HPDE6-E6E7 (cell line): ENCODE results near the gene SLMAP.
"Not testable (repeated sequence)": the region's sequence is repeated elsewhere in the genome, so short reads cannot be mapped to it uniquely, and the experiment has no call there.

Source experiments
- DNase-seq: peaks from one replicate; pipeline ENCODE4 v3.0.0; 2011; ENCODE audit warnings: missing footprints; ENCODE audit errors: extremely low spot score

Gene SLMAP

DNA sequence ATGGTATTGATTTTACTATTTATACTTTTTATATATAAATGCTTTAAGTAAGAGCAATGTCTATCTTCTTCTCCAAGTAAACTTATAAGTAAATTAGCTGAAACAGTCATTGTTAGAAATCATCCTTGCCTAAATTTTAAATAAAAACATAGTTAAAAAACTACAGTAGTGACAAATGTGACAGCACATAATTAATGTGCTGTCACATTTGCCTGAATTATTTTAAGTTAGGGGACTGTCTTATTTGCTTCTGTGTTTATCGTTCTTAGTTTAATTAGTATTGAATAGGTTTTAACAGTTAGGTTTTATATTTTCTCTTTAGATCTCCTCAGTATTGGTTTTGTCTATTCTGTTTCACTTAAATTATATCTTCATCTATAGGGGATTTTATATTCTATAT lies 36.1 kb downstream of the SLMAP start:
- DNase-seq: no peak

DNA sequence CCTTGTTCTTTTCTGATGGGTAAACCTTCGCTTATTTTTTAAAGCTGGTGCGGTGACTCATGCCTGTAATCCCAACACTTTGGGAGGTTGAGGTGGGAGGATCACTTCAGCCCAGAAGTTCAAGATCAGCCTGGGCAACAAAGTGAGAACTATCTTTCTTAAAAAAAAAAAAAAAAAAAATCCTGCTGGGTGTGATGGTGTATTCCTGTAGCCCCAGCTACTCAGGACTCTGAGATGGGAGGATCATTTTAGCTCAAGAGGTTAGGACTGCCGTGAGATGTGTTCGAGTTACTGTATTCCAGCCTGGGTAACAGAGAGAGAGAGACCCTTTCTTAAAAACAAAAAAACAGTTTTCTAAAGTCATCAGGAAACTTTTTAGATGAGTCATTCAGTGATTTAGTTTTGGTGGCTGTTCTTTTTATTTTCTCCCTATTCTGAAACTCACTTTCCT lies 37.7 kb downstream of the SLMAP start:
- no peak for DNase-seq

- DNase-seq: no peak
Observed at GRCh38 chr3:57794501-57794900, 38.4 kb downstream of the SLMAP start.

DNA sequence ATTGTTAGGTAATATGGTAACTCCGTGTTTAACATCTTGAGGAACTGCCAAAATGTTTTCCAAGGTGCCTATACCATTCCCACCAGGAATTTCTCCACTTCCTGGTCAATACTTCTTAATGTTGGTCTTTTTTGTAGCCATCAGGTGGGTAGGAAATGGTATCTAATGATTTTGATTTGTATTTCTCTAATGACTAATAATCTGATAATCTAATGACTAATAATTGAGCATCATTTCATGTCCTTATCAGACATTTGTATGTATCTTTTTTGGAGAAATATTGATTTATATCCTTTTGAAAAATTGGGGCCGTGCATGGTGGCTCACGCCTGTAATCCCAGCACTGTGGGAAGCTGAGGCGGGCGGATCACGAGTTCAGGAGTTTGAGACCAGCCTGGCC lies 38.8 kb downstream of the SLMAP start:
- no peak for DNase-seq

DNA sequence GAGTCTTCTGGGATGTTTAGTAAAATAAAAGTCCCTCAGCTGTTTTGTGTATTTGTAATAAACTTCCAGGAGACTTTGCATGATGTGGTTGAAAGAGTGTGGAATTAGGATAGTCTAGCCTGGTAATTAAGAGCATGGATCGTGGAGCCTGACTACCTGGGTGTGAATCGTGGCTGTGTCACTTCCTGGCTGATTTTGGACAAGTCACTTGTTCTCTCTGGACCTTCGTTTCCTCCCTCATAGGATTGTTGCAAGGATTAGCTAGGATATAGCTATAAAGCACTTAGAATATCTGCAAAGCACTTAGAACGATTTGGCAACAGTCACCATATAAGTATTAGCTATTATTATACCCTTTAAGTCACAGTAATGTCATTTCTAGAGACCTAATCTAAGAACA lies 40.2 kb downstream of the SLMAP start:
- DNase-seq: no peak

DNA sequence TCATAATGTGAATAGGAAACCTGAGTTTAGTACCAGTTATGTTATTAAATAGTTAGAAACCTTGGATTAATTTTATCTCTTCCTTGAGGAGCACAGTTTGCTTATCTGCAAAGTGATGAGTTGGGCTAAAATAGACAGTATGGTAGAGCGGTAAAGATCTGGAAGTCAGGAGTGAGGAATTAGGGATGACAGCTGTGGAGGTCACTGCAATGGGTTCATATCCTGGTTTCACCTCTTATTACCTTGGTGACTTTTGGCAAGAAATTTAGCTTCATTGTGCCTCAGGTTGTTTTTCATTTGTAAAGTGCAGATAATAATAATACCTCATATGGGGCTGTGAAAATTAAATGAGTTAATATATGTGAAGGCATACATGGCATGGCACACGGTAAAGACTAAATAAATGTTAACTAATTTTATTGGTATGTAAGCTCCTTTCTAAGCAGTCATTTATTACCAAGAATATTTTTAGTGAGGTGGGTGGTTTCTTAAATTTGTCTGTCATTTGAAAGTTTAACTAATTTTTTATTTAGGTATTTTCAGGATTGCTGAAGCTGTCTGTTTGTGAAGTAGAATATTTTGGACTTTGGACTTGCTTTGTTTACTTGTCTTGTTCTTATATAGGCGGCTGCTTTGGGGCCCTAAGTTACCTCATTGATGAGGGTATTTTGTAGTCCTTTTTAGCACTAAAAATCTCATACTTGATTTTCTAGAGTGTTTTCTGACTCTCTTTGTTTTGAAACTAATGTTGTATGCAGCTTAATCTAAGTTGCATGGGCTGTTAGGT lies 41.8 kb downstream of the SLMAP start:
- no peak for DNase-seq

DNA sequence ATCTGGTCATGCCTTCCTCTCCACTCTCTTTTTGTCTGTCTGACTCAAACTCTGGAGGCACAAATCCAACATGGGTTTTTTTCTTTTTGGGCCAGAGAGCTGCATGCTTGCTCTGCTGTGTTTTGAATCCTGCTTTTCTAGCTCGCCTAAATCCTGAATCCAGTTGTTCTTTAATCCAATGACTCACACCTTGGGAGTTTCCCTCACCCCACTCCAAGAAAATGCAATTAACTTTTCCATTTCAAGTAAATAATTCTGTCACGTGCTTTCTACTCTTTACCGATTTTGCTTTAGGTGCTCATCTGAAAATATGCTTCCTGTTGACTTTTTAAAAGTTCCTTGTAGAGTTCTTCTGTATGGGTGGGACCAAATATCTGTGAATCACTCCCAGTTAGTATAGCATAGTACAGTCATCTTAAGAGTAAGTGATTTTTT lies 47.6 kb downstream of the SLMAP start:
- peak; percentile 7 for DNase-seq

DNA sequence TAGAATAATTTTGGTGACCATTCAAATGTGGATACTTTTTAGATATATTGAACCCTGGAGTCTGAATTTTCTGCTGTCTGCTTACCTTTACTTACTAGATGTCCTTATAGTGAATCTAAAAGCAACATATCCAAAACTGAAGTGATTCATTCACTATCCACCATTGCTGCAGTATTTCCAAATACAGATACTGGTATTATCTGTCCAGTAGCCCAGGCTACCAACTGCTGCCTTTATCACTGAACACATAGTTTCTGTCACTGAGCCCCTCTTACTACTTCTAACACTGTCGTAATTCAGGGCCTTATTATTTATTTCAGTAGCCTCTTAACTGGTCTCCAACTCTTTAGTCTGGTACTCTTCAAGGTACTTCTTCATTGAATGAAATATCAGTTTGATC lies 49.2 kb downstream of the SLMAP start:
- no peak for DNase-seq

DNA sequence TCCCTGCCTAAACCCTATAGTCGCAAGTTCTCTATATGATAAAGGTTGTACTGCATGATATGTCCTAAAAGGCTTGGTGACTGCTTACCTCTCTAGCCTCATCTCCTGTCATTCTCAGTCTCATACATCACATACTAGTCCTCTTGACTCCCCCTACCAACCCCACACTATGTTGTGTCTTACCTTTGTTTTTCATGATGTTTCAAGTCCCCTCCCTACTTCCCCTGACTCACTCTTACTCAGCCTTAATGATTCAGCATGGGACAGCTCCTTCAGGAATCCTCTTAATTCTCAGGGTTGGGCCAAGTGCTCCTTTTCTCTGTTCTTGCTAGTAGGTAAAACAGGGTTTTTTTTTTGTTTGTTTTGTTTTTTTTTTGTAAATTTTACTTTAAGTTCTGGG lies 49.6 kb downstream of the SLMAP start:
- DNase-seq: peak; percentile 34

- DNase-seq: not testable (repeated sequence)
Observed at GRCh38 chr3:57806195-57806594, 50.1 kb downstream of the SLMAP start.

DNA sequence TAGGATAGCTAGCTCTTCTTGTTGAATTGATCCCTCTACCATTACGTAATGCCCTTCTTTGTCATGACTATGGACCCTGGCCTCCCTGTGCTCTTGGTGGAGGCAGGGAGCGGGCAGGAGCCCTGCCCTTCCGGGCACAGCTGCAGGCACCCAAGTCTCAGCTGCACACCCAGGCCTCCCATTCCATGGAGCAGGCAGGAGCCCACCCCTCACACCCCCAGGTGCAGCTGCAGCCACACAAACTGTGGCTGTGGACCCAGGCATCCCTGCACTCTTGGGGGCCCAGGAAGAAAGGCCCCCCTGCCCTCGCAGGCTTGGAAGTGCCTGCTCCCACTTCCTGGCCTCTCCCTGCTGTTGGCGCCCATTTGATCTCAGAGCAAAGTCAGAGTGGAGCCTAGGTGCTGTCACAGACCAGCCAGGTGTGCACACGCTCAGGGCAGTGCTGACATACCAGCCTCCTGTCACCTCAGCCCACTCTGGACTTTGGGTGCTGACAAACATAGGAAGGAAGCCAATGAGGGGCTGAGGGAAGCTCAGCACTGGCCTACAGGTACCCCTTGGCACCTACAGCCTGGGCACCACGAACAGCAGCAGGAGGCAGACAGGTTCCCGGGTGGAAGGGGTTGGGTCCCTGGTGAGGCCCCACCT lies 53.0 kb downstream of the SLMAP start:
- no peak for DNase-seq

GRCh38 chr3:57809609-57809968 lies 53.5 kb downstream of the SLMAP start:
- no peak for DNase-seq

- no peak for DNase-seq
Observed at GRCh38 chr3:57810048-57810447, 53.9 kb downstream of the SLMAP start.

DNA sequence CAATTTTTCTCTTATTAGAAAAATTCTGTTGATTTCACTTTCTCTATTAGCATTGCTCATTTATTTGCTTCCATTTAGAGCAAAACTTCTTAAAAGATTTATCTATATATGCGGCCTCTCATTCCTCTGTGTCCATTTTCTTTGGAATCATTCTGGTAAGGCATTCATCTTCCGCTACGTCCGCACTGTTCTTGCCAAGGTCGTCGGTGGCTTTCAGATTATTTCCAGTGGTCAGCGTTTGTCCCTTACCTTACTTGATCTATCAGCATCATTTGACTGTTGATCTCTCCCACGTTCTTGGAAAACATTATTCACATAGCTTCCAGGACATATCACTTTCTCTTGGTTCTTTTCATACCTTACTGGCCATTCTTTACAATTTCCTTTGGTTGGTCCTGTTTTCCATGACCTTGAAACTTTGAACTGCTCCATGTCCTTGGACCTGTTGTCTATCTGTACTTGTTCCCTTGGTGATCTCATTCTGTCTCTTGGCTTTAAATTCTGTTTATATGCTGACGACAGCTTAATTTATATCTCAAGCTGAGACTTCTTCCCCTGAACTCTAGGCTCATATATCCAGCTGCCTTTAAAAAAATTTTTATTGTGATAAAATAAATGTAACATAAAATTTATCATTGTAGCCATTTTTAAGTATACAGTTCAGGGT lies 54.5 kb downstream of the SLMAP start:
- no peak for DNase-seq

DNA sequence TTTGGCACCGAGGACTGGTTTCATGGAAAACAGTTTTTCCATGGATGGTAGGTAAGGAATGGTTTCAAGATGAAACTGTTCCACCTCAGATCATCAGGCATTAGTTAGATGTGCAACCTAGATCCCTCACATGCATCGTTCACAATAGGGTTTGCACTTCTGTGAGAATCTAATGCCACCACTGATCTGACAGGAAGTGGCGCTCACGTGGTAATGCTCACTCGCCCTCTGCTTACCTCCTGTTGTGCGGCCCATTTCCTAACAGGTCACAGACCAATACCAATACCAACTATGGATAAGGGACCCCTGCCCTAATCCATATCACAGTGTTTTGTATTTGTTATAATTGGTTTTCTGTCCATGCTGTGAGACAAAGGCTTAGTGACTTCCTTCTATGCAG lies 58.9 kb downstream of the SLMAP start:
- no peak for DNase-seq

DNA sequence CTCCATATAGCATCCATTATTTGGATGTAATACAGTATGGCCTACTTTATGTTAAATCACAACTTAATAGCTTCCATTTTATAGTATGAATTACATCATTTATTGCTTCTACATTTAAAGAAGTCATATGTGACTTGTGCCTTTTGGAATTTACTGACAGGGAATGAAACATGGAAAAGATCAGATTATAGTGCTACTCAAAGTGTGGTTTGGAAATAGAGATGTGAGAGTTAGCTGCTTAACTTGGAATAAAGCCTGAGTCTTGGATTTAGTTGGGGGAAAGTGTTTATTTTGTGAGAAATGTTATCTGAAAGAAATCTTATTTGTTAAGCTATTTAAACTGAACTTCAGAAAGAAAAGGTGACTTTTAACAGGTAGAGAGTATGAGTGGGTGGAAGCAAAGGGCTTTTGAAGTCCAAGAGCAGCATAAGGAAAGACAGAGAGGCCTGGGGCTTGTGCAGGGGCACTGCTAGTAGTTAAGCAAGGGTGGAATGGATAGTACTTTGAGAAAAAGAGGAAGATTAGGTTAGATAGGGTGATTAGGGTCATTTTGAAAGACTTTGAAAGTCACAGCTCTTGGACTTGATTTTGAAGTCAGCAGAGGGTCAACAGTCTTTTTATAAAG lies 60.5 kb downstream of the SLMAP start:
- DNase-seq: no peak

DNA sequence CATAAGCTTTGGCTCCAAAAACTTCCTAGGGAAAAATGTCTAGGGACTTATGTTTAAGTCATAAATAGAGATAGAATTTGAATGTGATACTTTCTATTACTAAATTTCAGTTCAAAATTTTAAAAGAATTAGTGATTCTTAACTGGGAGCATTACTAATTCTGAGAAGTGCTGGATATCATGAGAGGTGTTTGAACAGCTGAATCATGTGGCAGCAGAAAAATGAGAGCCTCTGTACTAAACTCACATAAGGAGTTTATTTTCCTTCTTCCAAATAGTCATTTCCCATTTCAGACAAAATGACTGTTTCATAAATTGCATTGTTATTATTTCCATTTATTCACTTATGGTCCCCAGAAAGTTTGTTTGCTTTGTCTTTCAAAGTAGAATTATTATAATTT lies 62.7 kb downstream of the SLMAP start:
- DNase-seq: no peak

GRCh38 chr3:57820479-57820878 lies 64.4 kb downstream of the SLMAP start:
- no peak for DNase-seq

DNA sequence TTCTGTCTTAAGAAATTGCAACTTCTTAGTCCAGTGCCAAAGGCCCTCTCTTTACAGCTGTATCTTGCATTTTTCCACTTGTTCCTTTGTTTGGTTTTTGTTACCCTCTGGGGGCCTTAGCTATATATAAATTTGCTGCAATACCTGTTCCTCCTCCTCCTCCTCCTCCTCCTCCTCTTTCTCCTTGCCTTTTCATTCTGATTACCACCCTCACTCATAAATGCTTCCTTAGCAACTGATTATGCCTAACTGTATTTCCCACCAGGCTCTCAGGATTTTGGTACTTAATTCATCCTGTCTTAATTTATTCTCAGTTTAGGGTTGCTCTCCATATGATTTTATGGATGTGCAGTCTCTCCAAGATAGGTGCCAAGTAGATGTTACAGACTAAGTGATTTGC lies 65.7 kb downstream of the SLMAP start:
- DNase-seq: no peak

DNA sequence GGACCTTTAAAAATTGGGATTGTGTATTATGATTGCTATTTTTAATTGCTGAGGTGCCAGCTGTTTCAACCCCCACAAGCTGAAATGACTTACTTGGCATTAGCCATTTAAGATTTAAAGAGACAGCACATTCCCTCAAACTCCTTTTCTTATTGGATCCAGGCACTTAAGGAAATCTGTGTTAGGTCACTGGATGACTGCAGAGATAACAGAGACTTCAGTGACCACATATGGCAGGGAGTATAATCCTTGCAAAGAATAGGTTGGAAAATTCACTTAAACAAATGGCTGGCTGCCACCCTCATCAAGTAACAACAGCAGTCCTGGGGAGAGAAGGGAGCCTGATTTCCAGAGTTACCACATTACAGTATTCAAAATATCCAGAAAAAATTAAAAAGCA lies 66.6 kb downstream of the SLMAP start:
- DNase-seq: no peak

GRCh38 chr3:57825116-57825515 lies 69.0 kb downstream of the SLMAP start:
- DNase-seq: no peak

GRCh38 chr3:57826245-57826951 lies 70.3 kb downstream of the SLMAP start:
- DNase-seq: no peak
